Body of pancreas (tissue), 4 donors: ENCODE measurements around the gene VSIG2. TPM values are rescaled to one million over a fixed set of nuclear protein-coding genes. Genes with fewer than 3 reads are reported as not detected.

Experiments
- ATAC-seq: fragments of 150-250 bp; one replicate; pipeline ENCODE4 v1.9.1; 2016
- DNase-seq, 4 donors: peaks; one replicate each; pipeline ENCODE4 v3.0.0-alpha.2; 2019
- H3K27ac ChIP-seq, 4 donors: fragments of 200-600 bp; sonication (generic); 1 replicate in 3 of 4; 2 replicates in 1 of 4; pipeline versions ENCODE4 v1.5.1 to v1.6.1; 2016 to 2019; ENCODE audit warnings: mild to moderate bottlenecking in 1 of 4, mixed read lengths in 1 of 4, moderate library complexity in 1 of 4
- H3K27me3 ChIP-seq, 2 donors: fragments of 200-600 bp; sonication (generic); one replicate each; pipeline ENCODE4 v1.6.0; 2016; ENCODE audit warnings: mild to moderate bottlenecking in 1 of 2
- H3K36me3 ChIP-seq, 2 donors: fragments of 200-600 bp; sonication (generic); replicated peaks in 1 of 2; 2 replicates each; pipeline ENCODE4 v1.5.1; 2016; ENCODE audit warnings: low read depth in 2 of 2; ENCODE audit not compliant: insufficient read depth in 1 of 2
- H3K4me1 ChIP-seq: fragments of 200-600 bp; sonication (generic); one replicate; pipeline ENCODE4 v1.6.0; 2016
- H3K4me3 ChIP-seq, 2 donors: fragments of 200-600 bp; sonication (generic); 1 replicate in 1 of 2; 2 replicates in 1 of 2; pipeline ENCODE4 v1.5.1; 2016 to 2019
- H3K9me3 ChIP-seq, 3 donors: fragments of 200-600 bp; sonication (generic); 1 replicate in 2 of 3; 2 replicates in 1 of 3; pipeline ENCODE4 v1.5.1; 2016
- POLR2A ChIP-seq, 3 donors: fragments of 450-650 bp; IDR thresholded peaks; one replicate each; pipeline ENCODE4 v1.6.1; 2016; ENCODE audit warnings: antibody characterized with exemption in 3 of 3, mild to moderate bottlenecking in 2 of 3
- WGBS, 2 donors: methylation state at CpG; one replicate each; pipeline ENCODE4 v1.1.5; 2017; 5-methylcytosine and 5-hydroxymethylcytosine counted together
- intact Hi-C: fragments of 100-400 bp; cut with DNase I; formaldehyde crosslinking; loops from one replicate; pipeline ENCODE4 v1.15.1; 2023
- total RNA-seq, 2 donors: library from RNA; depleted of rRNA; stranded (reverse); fragments of >200 nt; gene quantifications; one replicate each; pipeline ENCODE4 v1.1.0, GENCODE V29; 2016
- TF ChIP-seq, protein P1 (sequence below), 7 experiments: fragments of 450-650 bp in 4 of 7; fragments of 200-600 bp in 3 of 7; sonication (generic) in 3 of 7; IDR thresholded peaks; one replicate each; pipeline ENCODE4 v1.5.1; 2016 to 2019; ENCODE audit warnings: antibody characterized with exemption in 7 of 7

Gene VSIG2
- total RNA-seq, 2 donors from 2014 or later: 7.0 TPM; not detected in 1

DNA sequence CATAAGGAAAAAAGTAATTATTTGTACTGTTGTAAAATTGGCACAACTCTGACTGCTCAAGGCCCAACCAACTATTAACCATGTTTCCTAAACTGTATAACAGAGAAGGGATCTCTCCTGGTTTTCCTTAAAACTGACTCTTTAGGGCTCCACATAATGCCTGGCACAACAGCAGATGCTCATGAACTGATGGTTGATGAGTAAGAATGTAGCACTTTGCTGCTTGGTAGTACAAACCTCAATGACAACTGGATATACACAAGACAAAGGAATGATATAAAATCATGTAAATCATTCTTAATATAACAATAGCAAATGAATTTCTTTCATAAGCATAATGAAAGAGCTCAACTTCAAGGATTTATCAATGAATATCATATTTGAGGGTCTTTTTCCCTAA lies 36.5 kb upstream of the VSIG2 start:
- no peak for ATAC-seq
- DNase-seq: no peak
- H3K27me3 ChIP-seq: no peaks in the 10 kb centered on the region
- peaks cover 11% of the 10 kb centered on the region for H3K4me1 ChIP-seq
- intact Hi-C loops: no loop called here
- H3K4me3 ChIP-seq: no peak overlapping the region
- TF ChIP-seq, protein P1, sequence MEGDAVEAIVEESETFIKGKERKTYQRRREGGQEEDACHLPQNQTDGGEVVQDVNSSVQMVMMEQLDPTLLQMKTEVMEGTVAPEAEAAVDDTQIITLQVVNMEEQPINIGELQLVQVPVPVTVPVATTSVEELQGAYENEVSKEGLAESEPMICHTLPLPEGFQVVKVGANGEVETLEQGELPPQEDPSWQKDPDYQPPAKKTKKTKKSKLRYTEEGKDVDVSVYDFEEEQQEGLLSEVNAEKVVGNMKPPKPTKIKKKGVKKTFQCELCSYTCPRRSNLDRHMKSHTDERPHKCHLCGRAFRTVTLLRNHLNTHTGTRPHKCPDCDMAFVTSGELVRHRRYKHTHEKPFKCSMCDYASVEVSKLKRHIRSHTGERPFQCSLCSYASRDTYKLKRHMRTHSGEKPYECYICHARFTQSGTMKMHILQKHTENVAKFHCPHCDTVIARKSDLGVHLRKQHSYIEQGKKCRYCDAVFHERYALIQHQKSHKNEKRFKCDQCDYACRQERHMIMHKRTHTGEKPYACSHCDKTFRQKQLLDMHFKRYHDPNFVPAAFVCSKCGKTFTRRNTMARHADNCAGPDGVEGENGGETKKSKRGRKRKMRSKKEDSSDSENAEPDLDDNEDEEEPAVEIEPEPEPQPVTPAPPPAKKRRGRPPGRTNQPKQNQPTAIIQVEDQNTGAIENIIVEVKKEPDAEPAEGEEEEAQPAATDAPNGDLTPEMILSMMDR (IDR thresholded peaks at IDR 0.05): no peak
- TF ChIP-seq POLR2A (IDR thresholded peaks at IDR 0.05): no peak
- no peaks in the 10 kb centered on the region for H3K36me3 ChIP-seq
- H3K27ac ChIP-seq: no peak overlapping the region
- no peaks in the 10 kb centered on the region for H3K9me3 ChIP-seq

DNA sequence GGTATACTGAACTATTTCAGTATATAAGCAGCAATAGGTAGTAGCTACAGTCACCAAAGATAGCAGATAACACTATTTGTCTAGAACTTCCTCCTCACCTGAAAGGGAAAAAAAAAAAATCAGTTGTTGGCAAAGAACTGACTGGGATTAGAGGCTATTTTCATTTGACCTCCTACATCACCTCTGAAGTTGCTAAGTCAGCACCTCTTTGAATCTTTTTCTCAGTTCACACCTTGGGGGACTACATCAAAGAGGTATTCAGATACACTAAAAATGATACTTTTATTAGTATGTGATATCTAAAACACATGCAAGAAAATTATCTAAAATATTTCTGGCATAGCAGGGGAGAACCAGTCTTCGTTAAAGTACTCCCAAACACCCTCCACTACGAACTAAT lies 32.0 kb upstream of the VSIG2 start:
- Histone ChIP-seq H3K4me1 (peaks cover 17% of the 10 kb centered on the region), H3K36me3 (no peaks in the 10 kb centered on the region), H3K27ac (no peak overlapping the region), H3K27me3 (no peaks in the 10 kb centered on the region), H3K4me3 (no peak overlapping the region), H3K9me3 (no peaks in the 10 kb centered on the region)
- WGBS, 2 donors: 95% methylated on average over 2 of the region's 2 CpGs
- TF ChIP-seq POLR2A (IDR thresholded peaks at IDR 0.05): no peak
- TF ChIP-seq, protein P1 (IDR thresholded peaks at IDR 0.05): no peak
- intact Hi-C loops: no loop called here
- ATAC-seq (no peak), DNase-seq (no peak)

DNA sequence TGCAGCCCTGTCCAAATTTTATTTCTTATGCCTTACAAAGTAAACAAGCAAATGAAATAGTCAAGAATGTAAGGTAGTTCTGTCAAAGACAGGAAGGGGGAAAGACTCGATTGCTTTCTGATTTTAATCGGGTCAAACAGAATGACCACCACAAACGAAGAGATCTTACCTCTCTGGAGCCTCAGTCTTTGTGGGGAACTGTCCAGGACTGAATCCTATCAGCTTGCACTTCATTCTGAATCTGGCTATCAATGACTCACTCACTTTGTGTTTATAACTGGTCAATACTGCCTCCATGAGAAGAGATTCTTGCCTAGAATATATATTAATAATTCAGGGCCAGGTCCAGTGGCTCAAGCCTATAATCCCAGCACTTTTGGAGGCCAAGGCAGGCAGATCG lies 30.9 kb upstream of the VSIG2 start:
- H3K27me3 ChIP-seq: no peaks in the 10 kb centered on the region
- H3K9me3 ChIP-seq: no peaks in the 10 kb centered on the region
- H3K36me3 ChIP-seq: no peaks in the 10 kb centered on the region
- intact Hi-C loops: no loop called here
- no peak overlapping the region for H3K27ac ChIP-seq
- DNase-seq: no peak
- TF ChIP-seq POLR2A (IDR thresholded peaks at IDR 0.05): no peak
- TF ChIP-seq, protein P1 (IDR thresholded peaks at IDR 0.05): no peak
- H3K4me1 ChIP-seq: peaks cover 21% of the 10 kb centered on the region
- 65 to 72% methylated on average over 4 of the region's 4 CpGs for WGBS, 2 donors
- ATAC-seq: no peak
- H3K4me3 ChIP-seq: no peak overlapping the region

DNA sequence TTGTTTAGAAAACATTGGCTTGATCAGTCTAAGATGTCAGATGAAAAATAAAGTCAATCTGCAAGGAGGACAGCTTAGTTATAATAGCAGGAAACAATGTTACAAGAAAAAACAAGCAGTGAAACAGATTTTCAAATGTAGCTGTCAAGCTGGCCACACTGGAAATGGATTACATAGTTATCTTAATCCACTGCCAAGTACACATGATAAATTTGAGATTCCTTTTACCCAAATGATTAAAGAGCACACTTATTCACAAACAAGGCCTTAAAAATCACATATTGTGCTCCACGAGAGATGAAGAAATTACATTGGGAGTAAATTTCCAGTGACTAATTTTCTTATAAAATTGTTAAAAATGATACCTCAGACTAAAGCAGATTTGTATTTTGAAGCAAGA lies 27.5 kb upstream of the VSIG2 start:
- TF ChIP-seq, protein P1 (IDR thresholded peaks at IDR 0.05): no peak
- no peak for TF ChIP-seq POLR2A (IDR thresholded peaks at IDR 0.05)
- Histone ChIP-seq H3K4me3 (no peak overlapping the region), H3K27me3 (no peaks in the 10 kb centered on the region), H3K27ac (peak overlapping the region in 2 of 4 donors; percentile 5 to 57), H3K36me3 (no peaks in the 10 kb centered on the region), H3K4me1 (peaks cover 21% of the 10 kb centered on the region), H3K9me3 (no peaks in the 10 kb centered on the region)
- intact Hi-C loops: no loop called here
- DNase-seq: no peak
- WGBS, 2 donors: 22 to 53% methylated on average over 1 of the region's 1 CpG
- no peak for ATAC-seq

DNA sequence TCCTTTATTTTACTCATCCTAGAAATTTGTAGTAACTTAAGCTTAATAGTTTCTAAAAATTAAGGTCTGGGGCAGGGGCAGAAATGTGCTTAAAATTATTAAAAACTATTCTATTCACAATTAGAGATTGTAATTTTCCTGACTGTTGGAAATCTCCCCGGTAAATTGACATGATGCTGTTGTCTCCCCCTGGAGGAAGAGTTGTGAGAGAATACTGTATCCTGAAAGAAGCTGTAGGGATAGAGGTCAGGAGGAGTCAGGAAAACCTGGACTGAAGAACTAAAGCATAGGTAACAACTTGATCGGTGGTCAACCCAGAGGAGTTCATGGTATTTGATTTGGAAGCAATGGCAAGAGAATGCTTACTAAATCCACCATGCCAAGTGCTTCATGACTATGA lies 26.2 kb upstream of the VSIG2 start:
- intact Hi-C loops: no loop called here
- Histone ChIP-seq H3K4me1 (peaks cover 17% of the 10 kb centered on the region), H3K36me3 (no peaks in the 10 kb centered on the region), H3K9me3 (no peaks in the 10 kb centered on the region), H3K4me3 (no peak overlapping the region), H3K27ac (peak overlapping the region in 1 of 4 donors; percentile 57), H3K27me3 (no peaks in the 10 kb centered on the region)
- no peak for TF ChIP-seq POLR2A (IDR thresholded peaks at IDR 0.05)
- TF ChIP-seq, protein P1 (IDR thresholded peaks at IDR 0.05): no peak
- no peak for ATAC-seq
- 81 to 86% methylated on average over 2 of the region's 2 CpGs for WGBS, 2 donors
- DNase-seq: no peak
